K562 (cell line): ENCODE results near the gene SH2B2.

Experiments
- FOXK2 ChIP-seq, 2 experiments: fragments of 450-650 bp; IDR thresholded peaks in 1 of 2; conservative IDR thresholded peaks in 1 of 2; 2 replicates each; pipeline ENCODE4 v1.6.1; 2016; ENCODE audit warnings: low read depth in 2 of 2, mild to moderate bottlenecking in 1 of 2
- MEF2A ChIP-seq: IDR thresholded peaks from 2 replicates; pipeline ENCODE4 v1.6.1; 2011; ENCODE audit warnings: low read depth, mild to moderate bottlenecking, low read length, moderate library complexity; ENCODE audit not compliant: control insufficient read depth
- POLR2AphosphoS5 ChIP-seq: IDR thresholded peaks from 2 replicates; pipeline ENCODE4 v1.6.1; 2011; ENCODE audit warnings: mild to moderate bottlenecking, low read depth, low read length, moderate library complexity; ENCODE audit not compliant: control insufficient read depth, insufficient read depth
- RNF2 ChIP-seq: sonication (generic); IDR thresholded peaks from 2 replicates; pipeline ENCODE4 v1.6.1; 2016
- XRCC4 ChIP-seq: IDR thresholded peaks from one replicate; pipeline ENCODE4 v1.6.1; 2011; ENCODE audit not compliant: insufficient read depth, insufficient read length; ENCODE audit errors: extremely low read depth
- ZC3H4 ChIP-seq: sonication (generic); formaldehyde crosslinking; IDR thresholded peaks from 2 replicates; pipeline ENCODE4 v1.9.0; 2021; ENCODE audit warnings: missing genetic modification reagents, borderline replicate concordance
- ZNF282 ChIP-seq: sonication (generic); formaldehyde crosslinking; IDR thresholded peaks from 2 replicates; pipeline ENCODE4 v1.8.1; 2023; ENCODE audit warnings: missing genetic modification reagents
- TF ChIP-seq, protein P1 (sequence below), 3 experiments: IDR thresholded peaks in 2 of 3; conservative IDR thresholded peaks in 1 of 3; 2 replicates each; pipeline ENCODE4 v1.5.1; 2011 to 2012; ENCODE audit warnings: low read length in 3 of 3, mild to moderate bottlenecking in 3 of 3, control low read depth in 2 of 3, improper control_type of control experiment in 1 of 3, inconsistent platforms in 1 of 3, low read depth in 1 of 3, mixed read lengths in 1 of 3, moderate library complexity in 1 of 3; ENCODE audit not compliant: insufficient read depth in 2 of 3
- TF ChIP-seq, protein P2 (sequence below): fragments of 250-450 bp; sonication (Bioruptor Pico); IDR thresholded peaks from 2 replicates; pipeline ENCODE4 v1.4.0; 2020; ENCODE audit warnings: mild to moderate bottlenecking, moderate library complexity

DNA sequence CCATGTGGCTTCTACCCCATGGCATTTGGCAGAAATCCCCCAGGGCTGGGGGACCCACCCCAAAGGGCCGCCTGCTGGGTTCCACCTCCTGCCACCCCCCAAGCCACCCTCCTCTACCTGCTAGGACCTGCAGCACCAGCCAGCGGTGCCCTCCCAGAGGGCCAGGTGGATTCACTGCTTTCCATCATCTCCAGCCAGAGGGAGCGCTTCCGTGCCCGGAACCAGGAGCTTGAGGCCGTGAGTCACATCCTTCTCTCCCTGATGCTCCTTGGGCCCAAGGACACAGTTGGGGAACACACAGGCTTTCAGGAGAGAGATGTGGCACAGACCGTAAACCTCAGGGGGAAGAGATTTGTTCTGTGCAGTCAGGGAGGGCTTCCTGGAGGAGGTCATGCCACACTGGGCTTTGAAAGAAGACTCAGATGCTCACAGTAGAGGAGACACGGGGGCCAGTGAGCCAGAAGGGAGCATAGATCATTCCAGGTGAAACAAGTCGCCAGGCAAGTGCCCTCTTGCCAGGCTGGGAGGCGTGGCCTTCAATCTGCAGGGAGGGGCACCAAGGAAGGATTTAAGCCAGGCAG lies 11.5 kb upstream of the SH2B2 start:
- no peak for TF ChIP-seq ZC3H4
- no peak for TF ChIP-seq RNF2
- TF ChIP-seq, protein P1, sequence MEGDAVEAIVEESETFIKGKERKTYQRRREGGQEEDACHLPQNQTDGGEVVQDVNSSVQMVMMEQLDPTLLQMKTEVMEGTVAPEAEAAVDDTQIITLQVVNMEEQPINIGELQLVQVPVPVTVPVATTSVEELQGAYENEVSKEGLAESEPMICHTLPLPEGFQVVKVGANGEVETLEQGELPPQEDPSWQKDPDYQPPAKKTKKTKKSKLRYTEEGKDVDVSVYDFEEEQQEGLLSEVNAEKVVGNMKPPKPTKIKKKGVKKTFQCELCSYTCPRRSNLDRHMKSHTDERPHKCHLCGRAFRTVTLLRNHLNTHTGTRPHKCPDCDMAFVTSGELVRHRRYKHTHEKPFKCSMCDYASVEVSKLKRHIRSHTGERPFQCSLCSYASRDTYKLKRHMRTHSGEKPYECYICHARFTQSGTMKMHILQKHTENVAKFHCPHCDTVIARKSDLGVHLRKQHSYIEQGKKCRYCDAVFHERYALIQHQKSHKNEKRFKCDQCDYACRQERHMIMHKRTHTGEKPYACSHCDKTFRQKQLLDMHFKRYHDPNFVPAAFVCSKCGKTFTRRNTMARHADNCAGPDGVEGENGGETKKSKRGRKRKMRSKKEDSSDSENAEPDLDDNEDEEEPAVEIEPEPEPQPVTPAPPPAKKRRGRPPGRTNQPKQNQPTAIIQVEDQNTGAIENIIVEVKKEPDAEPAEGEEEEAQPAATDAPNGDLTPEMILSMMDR (IDR thresholded peaks at IDR 0.05 in 2 of 3, conservative IDR thresholded peaks at IDR 0.05 in 1 of 3; ENCODE audit: insufficient read depth in 2 of 3, low read depth in 1 of 3, low read length in 3 of 3): no peak
- no peak for TF ChIP-seq XRCC4
- TF ChIP-seq ZNF282: no peak
- no peak for TF ChIP-seq FOXK2 (conservative IDR thresholded peaks at IDR 0.05 in 1 of 2, IDR thresholded peaks at IDR 0.05 in 1 of 2; ENCODE audit: low read depth in 2 of 2)
- TF ChIP-seq, protein P2, sequence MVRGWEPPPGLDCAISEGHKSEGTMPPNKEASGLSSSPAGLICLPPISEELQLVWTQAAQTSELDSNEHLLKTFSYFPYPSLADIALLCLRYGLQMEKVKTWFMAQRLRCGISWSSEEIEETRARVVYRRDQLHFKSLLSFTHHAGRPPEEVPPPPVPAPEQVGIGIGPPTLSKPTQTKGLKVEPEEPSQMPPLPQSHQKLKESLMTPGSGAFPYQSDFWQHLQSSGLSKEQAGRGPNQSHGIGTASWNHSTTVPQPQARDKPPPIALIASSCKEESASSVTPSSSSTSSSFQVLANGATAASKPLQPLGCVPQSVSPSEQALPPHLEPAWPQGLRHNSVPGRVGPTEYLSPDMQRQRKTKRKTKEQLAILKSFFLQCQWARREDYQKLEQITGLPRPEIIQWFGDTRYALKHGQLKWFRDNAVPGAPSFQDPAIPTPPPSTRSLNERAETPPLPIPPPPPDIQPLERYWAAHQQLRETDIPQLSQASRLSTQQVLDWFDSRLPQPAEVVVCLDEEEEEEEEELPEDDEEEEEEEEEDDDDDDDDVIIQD (CRISPR knock-in tag): no peak
- TF ChIP-seq MEF2A: no peak
- no peak for TF ChIP-seq POLR2AphosphoS5
